HepG2 (cell line): ENCODE results near the gene C11orf68.

Experiments used
- CBX2 ChIP-seq, 2 experiments: fragments of 200-600 bp in 1 of 2; sonication (generic); formaldehyde crosslinking in 1 of 2; IDR thresholded peaks; 2 replicates each; pipeline versions ENCODE4 v1.7.0 to v1.8.1; 2018 to 2022; ENCODE audit warnings: low read depth in 2 of 2, low read length in 1 of 2, mild to moderate bottlenecking in 1 of 2, missing genetic modification reagents in 1 of 2
- CTCF ChIP-seq: sonication (generic); formaldehyde crosslinking; IDR thresholded peaks from 2 replicates; pipeline ENCODE4 v1.5.0; 2020; ENCODE audit warnings: mild to moderate bottlenecking, missing genetic modification reagents, moderate library complexity
- MXD1 ChIP-seq: sonication (generic); formaldehyde crosslinking; IDR thresholded peaks from 2 replicates; pipeline ENCODE4 v1.4.0; 2020; ENCODE audit warnings: mild to moderate bottlenecking, missing genetic modification reagents
- RAD21 ChIP-seq: fragments of 450-650 bp; formaldehyde crosslinking; IDR thresholded peaks from 2 replicates; pipeline ENCODE4 v1.5.0; 2020; ENCODE audit warnings: mild to moderate bottlenecking
- SUZ12 ChIP-seq: fragments of 150-350 bp; IDR thresholded peaks from 2 replicates; pipeline ENCODE4 v1.6.1; 2014; ENCODE audit warnings: low read depth, low read length
- ZBTB34 ChIP-seq: sonication (generic); formaldehyde crosslinking; IDR thresholded peaks from 2 replicates; pipeline ENCODE4 v1.8.0; 2022; ENCODE audit warnings: mild to moderate bottlenecking, missing genetic modification reagents
- ZNF335 ChIP-seq: sonication (generic); formaldehyde crosslinking; IDR thresholded peaks from 2 replicates; pipeline ENCODE4 v1.4.0; 2020; ENCODE audit warnings: missing genetic modification reagents
- ZNF609 ChIP-seq: sonication (generic); formaldehyde crosslinking; IDR thresholded peaks from 2 replicates; pipeline ENCODE4 v1.4.0; 2020; ENCODE audit warnings: mild to moderate bottlenecking, missing genetic modification reagents, borderline replicate concordance
- ZNF614 ChIP-seq: IDR thresholded peaks from 2 replicates; pipeline ENCODE4 v1.6.1; 2018; ENCODE audit warnings: missing biosample characterization, missing genetic modification reagents, inconsistent platforms, borderline replicate concordance
- TF ChIP-seq, protein P1 (sequence below): sonication (generic); formaldehyde crosslinking; IDR thresholded peaks from 2 replicates; pipeline ENCODE4 v1.4.0; 2020; ENCODE audit warnings: mild to moderate bottlenecking, missing genetic modification reagents
- TF ChIP-seq, protein P2 (sequence below): sonication (generic); formaldehyde crosslinking; IDR thresholded peaks from 2 replicates; pipeline ENCODE4 v1.8.1; 2023; ENCODE audit warnings: mild to moderate bottlenecking, missing genetic modification reagents

- TF ChIP-seq, protein P1, sequence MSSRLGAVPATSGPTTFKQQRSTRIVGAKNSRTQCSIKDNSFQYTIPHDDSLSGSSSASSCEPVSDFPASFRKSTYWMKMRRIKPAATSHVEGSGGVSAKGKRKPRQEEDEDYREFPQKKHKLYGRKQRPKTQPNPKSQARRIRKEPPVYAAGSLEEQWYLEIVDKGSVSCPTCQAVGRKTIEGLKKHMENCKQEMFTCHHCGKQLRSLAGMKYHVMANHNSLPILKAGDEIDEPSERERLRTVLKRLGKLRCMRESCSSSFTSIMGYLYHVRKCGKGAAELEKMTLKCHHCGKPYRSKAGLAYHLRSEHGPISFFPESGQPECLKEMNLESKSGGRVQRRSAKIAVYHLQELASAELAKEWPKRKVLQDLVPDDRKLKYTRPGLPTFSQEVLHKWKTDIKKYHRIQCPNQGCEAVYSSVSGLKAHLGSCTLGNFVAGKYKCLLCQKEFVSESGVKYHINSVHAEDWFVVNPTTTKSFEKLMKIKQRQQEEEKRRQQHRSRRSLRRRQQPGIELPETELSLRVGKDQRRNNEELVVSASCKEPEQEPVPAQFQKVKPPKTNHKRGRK (CRISPR knock-in tag) = no peak
- TF ChIP-seq, protein P2, sequence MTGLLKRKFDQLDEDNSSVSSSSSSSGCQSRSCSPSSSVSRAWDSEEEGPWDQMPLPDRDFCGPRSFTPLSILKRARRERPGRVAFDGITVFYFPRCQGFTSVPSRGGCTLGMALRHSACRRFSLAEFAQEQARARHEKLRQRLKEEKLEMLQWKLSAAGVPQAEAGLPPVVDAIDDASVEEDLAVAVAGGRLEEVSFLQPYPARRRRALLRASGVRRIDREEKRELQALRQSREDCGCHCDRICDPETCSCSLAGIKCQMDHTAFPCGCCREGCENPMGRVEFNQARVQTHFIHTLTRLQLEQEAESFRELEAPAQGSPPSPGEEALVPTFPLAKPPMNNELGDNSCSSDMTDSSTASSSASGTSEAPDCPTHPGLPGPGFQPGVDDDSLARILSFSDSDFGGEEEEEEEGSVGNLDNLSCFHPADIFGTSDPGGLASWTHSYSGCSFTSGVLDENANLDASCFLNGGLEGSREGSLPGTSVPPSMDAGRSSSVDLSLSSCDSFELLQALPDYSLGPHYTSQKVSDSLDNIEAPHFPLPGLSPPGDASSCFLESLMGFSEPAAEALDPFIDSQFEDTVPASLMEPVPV (CRISPR knock-in tag) = no peak
- TF ChIP-seq CTCF (no peak), ZNF609 (no peak), SUZ12 (no peak), ZNF335 (CRISPR knock-in tag) (no peak), ZNF614 (no peak), ZBTB34 (no peak), MXD1 (CRISPR knock-in tag) (no peak), RAD21 (no peak), CBX2 (IDR thresholded peaks at IDR 0.05; ENCODE audit: low read depth, low read length) (no peak), CBX2 (CRISPR knock-in tag; IDR thresholded peaks at IDR 0.05; ENCODE audit: low read depth) (no peak)
Measured at GRCh38 chr11:65917434-65918210, 1.2 kb downstream of the C11orf68 start.
